Measurements from ENCODE around the gene TMEM127.
"Not testable (repeated sequence)": the region's sequence is repeated elsewhere in the genome, so short reads cannot be mapped to it uniquely, and the experiment has no call there.

TMEM127 gene

DNA sequence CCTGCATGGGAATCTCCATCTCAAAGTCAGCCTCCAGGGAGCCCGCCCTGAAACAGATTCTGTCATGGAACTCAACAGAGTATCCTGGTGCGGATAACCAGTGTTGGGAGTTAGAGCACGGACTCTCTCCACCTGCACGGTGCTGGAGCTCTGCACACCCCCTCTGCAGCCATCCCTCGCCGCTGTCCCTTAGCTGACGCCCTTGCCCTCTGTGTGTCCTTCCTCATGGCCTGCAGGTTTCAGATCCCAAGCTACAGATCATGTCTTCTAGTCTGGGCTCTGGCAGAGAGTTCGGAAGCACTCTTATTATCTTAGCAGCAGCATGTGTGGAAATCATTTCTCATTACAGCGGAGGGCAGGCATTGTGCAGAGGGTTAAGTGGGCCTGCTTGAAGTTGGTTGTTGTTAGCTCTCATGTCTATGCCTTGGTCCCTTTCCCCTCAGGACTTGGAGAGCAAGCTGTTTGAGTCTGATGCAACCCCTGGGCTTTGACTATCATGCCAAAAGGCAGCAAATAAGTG is 26.0 kb downstream of the TMEM127 start:
- DNase-seq, result no peak

DNA sequence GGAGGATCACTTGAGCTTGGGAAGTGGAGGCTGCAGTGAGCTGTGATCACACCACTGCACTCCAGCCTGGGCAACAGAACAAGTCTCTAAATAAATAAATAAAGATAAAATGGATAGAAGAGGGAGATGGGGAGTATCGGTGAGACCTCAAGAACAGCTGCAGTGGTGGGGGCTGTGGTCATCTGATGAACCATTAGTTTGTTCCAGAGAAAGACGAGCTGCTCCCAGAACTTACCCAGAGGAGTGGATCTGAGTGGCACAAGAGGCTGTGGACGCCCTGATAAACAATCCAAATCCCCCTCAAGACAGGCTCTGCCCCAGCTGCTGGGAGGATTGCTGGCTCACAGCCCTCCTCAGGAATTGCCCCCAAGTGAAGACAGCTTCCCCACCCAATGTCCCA is 26.7 kb downstream of the TMEM127 start:
- DNase-seq, result no peak

DNA sequence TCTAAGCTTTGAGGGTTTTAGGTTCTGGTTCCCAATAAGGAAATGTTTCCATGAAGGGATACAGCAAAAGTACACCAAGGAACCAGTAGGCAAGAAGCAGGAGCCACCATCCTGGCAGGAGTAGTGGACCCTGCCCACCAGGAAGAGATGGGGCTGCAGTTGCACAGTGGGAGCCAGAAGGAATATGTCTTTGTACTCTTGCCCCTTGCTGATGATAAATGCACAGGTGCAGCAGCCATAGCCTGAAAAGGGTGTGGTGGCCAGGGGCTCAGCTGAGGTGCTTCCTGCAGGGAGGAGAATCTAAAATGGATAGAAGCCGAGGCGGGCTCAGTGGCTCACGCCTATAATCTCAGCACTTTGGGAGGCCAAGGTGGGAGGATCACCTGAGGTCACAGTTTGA is 27.5 kb downstream of the TMEM127 start:
- no peak for DNase-seq

DNA sequence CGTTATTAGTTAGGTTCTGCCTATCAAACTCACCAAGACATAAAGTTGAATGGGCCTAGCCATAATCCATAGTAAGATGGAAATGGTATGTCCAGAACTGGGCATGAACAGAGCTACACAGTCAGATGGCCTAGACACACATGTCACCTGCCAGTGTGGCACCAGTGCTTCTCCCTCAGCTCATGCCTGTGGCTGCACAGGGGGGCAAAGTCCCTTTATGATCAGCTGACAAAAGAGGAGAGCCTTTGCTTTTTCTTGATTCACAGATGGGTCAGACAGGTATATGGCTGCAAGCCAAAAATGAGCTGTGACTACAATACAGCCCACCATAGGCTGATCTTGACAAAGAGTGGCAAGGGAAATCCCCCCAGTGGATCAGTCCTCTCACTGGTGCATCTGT is 28.9 kb downstream of the TMEM127 start:
- DNase-seq, result no peak

DNA sequence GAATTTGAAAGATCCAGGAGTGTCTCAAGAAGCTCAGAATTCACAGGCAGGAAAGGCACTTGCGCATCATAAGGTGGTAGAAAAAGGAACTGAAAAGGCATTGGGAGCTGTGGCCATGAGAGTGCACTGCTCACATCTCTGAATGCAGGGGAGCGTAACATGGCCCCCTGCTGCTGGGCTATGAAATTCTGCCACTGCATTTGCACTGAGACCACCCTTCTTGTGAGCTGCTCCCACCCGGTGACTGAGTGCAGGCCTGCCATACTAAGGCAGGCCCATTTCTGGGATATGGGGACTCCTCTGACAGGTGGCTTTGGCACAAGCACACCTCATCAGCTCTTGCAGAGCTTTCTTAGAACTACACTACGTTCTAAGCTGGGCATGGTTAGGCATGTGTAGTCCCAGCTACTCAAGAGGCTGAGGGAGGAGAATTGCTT is 31.9 kb downstream of the TMEM127 start:
- no peak for DNase-seq

DNA sequence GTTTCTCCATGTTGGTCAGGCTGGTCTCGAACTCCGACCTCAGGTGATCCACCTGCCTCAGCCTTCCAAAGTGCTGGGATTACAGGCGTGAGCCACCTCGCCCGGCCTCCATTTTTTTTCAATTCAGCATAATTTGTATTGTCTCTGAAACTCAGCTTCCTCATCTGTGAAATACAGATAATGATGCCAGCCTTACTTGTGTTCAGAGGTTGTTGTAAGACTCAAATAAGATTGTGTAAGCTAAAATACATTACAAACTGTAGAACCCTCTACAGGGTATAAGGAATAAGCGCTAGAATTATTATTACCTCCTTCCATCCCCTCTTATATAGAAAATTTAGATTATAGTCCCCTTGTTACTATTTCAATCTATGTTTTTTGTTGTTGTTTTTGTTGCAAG is 32.4 kb downstream of the TMEM127 start:
- DNase-seq, result no peak

DNA sequence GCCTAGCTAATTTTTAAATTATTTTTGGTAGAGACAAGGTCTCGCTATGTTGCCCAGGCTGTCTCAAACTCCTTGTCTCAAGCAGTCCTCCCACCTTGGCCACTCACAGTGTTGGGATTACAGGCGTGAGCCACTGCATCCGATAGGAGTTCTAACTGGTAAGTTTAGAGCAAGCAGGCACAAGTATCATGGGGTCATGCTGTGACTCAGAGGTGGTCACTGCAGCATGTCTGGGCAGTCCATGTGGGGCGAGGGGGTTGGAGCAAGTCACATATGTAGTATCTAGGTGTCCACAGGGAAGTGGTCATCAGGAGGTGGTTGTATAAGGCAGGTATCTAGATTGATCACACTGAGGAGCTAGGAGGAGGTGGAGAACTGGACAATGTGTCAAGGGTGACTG is 34.5 kb downstream of the TMEM127 start:
- DNase-seq, result no peak

DNA sequence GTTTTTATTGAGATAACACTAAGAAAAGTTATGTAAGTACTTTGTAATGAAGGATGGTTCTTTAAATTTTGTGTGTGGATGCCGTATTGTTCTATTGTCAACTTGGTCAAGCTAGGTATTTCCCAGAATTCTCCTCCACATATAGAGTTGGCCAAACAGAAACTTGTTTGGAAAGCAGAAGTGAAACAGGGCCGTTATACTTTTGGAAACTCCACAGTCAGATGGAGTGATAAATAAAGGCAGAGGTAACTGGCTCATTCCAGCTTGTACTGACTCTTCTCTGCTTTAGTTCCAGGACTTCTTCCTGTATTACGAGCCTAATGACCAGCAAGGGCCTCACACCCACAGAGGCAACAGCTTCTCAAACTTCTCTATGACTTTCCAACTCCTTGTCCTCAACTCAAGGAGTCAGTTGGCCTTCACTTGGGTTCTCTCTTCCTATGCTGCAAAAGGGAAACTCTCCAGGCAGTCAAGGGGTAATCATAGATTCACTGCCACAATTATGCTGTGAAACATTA is 40.7 kb downstream of the TMEM127 start:
- DNase-seq, result no peak

DNA sequence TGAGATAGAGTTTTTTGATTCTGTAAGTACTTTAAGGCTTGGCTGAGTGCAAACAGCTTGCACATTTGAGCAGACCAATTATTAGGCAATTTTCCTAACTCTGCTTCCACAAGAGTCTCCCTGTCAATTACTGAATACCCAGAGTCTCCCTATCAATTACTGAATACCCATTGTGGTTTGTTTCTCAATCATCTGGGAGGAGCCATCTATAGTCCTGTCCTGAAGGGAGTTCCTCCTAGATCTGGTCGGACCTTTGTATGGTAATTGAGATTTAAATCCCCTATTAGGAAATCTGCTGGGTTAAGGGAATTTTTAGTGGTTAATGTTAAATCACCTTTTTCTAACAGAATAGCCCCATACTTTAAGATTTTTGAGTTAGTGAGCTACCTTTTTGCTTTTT is 44.7 kb downstream of the TMEM127 start:
- not testable (repeated sequence) for DNase-seq

DNA sequence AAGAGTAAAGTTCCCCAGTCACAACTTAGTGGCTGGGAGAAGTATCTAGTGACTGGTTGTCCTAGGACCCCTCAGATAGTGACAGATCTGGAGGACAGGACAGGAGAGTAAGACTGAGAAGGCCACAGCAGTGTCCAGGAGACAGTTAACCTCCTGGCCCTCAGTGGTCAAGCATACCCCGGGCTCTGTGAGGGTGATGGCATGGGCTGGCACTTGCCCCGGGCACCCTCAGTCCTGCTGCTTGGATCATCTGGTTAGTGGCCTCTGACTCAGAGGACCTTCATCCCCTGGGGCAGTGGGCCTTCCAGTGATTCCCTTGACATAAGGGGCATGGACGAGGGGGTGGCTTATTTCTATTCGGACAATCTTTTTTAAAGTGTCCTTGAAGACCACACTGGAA is 45.8 kb downstream of the TMEM127 start:
- DNase-seq, result not testable (repeated sequence)

DNA sequence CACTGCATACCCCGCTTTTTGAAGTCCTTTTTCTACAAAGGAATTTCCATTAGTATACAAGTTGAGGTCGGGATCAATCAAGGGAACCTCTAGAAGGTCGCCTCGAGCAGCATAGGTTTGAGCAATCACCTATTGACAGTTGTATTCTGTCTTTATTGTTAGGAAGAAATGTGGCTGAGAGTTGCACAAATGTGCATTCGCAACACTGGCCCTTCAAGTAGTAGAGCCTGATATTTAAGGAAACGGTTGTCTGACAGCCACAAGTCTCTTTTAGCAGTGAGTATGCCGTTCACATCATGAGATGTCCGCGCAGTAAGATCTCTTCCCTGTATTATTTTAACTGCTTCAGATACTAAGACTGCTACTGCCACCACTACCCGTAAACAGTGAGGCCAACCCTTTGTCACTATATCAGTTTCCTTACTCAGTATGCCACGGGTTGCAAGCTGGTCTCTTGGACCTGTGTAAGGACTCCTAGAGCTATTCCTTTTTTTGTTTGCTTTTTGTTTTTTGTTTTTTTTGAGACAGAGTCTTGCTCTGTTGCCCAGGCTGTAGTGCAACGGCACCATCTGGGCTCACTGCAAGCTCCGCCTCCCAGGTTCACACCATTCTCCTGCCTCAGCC is 47.2 kb downstream of the TMEM127 start:
- DNase-seq, result no peak

DNA sequence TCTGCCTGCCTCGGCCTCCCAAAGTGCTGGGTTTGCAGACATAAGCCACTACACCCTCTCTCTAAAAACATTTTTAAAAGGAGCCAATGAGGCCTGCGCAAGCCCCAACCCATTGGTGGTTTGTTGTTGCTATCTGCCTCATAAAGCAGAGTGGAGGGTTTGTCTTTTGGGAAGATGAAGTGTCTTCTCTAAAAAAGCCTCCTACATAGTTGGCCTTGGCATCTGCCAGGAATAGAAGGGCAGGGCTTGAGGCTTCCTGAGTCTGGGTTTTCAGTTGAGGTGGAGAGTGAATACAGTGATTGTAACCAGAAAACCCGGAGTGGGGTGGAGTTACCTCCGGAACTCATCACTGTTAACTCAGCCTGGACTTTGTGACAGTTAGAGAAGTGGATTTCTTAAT is 51.2 kb downstream of the TMEM127 start:
- no peak for DNase-seq

DNA sequence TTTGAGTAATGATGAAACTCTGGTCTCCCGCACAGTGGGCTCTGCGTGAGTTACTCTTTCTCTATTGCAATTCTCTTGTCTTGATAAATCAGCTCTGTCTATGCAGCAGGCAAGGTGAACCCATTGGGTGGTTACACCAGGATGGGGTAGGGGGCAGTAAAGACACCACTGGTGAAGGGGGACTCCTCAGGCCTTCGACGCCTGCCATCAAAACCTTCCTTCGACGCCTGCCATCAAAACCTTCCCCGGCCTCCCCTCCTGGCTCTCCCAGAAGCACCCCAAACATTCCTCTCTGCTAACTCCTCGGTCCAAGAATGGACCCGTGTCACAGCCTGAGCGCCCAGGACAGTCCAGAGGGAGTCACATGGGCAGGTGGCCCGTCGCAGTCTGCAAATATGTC is 52.4 kb downstream of the TMEM127 start:
- no peak for DNase-seq

DNA sequence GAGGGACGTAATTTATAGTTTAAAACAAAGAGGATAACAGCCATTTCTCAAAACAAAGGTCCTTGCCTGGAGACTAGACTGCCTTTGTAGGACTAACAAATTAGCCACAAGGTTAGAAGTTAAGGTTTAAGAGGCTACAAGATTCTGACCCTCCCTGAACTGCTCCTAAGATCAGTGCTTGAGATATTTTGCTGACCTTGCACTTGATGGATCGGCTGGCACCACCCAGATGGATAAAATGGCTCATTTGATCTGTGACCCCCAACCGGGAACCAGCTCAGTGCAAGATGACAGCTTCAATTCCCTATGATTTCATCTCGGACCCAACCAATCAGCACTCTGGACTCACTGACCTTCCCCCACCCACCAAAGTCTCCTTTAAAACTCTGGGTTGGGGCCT is 53.5 kb downstream of the TMEM127 start:
- DNase-seq, result no peak

DNA sequence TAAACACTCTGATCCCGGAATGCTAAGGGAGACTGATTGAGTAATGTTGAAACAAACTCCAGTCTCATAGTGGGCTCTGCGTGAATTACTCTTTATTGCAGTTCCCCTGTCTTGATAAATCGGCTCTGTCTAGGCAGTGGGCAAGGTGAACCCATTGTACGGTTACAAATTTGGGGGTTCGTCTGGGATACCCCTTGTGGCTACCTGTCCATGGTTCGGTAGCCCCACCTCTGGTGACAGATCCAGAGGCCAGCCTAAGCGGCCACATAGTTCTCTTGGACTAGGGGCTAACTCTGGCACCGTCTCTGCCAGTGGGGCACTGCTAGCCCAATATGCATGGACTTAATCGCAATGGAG is 56.1 kb downstream of the TMEM127 start:
- no peak for DNase-seq

DNA sequence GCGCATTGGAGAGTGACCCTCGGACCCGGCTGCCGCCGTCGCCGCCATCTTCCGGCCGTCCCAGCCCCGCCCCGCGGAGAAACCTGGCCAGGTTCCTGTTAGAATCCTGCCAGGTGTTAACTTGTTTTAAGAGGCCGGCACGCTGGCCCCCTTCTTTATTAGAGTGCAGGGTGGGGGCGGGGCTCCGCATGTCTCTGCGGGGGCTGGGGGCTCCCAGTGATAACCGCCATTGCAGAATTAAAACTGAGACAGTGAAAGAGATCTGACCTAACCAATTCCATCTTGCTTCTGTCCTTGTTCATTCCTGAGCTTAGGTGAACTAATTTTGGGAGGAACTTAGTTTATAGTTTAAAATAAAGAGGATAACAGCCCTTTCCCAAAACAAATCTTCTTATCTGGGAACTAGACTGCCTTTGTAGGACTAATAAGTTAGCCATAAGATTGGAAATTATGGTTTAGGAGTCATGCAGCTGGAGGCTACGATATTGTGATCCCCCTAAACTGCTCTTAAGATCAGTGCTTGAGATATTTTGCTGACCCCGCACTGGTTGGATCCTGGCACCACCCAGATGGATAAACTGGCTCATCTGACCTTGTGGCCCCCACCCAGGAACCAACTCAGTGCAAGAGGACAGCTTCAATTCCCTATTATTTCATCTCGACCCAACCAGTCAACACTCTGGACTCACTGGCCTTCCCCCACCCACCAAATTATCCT is 56.6 kb downstream of the TMEM127 start:
- DNase-seq, result no peak

DNA sequence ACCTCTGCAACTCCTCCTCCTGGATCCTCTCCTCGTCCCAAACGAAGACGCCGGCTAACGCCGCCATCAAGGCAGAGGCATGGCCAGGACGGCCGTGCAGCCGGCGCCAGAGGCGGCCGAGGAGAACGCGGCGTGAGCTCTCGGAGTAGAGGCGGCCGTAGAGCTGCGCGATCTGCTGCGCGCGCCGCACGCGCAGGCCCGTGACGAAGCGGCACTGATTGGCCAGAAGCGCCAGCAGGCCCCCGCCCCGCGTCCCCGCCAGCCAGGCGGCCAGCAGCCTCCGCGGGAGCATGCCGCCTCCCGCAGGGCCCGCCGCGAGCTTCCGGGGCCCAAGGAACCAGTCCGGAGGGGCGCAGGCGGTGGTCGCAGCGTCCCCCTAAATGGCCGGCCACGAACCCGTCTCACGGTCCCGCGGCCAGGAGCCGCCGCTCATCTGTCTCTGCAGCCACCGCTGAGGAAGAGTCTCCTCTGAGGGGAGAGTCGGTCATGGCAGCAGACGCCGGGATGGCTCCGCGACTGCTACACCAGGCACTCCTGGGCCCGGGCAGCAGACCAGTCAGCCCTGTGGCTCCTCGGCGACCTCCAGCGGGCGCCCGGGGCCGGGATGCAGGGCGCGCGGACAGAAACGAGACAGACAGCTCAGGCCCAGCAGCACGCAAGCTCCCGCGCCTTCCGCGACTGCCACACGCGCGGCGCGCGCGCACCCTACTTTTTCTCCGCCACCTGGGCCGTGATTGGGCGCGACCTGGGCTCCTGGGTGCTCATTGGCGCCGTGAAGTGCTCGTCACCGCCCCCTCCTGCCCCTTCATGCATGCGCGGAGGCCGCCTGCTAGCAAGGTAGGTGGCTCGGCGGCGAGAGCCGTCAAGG is 57.4 kb downstream of the TMEM127 start, which contains the start of gene STARD7:
Gene STARD7 (minus strand): TSS at position 685 of the 868 bp plus-strand sequence. CDS start 393 bp downstream, at position 292.
- peak; percentile 98 for DNase-seq

DNA sequence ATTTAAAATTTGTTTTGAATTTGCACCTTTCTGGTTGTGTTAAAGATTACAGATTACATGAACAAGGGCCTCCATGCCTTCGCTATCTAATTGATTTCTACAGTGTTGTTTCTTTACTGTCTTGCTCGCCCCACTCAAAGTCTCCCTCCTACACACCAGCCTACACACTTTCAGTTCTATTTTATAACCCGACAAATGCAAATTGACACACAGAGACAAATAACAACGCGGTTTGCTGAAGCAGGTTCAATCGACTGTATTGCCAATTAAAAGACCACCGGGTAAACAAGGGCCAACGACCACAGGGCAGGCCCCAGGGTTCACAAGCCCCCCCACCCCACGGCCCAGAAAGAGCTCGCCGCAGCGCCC is 58.0 kb downstream of the TMEM127 start:
- DNase-seq, result no peak

DNA sequence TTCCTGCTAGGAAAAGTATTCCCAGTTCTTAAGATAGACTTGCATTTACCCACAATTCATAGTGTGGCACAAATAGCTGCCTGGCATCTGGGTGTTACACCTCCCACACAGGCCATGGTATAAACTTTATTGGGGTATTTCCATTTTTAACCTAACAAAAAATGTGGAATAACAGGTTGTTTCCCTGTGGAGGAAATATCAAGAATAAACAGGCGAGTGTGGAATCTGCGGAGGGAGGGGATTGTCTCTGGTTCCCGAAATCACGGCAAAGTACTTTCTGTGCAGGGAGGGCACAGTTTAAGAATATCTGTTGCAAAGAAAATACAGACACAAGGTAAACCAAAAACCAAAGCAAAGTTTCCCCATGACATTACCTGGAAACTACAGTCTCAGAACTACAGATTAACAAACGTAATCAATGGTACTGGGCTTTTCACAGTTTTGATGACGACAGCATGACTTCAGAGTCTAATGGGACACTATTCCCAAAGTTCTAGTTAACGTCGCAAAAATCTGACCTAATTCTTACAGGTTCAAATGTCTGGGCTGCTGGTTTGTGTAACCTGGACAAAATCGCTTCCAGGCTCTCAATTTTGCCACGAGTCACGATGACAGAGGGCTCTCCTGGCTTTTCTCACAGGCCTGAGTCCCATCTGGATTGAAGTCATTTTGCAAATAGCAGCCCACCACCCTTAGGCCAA is 58.6 kb downstream of the TMEM127 start:
- peak; percentile 16 for DNase-seq

DNA sequence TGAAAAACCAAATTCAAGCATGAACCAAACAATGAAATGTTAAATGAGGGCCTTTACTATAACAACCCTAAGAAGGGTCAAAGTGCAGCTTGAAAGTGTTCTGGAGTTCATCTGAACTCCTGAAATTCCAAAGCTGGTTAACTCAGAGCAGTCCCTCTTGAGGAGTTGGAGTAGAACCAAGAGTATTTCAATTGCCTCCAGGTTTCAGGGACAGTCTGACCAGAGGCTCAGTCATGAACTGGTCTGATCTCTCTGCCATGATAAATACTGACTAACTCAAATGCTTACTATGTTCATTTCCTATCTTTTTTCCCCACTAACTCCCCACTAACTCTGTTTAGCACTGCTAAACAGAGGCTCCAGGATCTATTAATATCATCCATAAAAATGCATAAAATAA is 59.9 kb downstream of the TMEM127 start:
- DNase-seq, result peak; percentile 73

DNA sequence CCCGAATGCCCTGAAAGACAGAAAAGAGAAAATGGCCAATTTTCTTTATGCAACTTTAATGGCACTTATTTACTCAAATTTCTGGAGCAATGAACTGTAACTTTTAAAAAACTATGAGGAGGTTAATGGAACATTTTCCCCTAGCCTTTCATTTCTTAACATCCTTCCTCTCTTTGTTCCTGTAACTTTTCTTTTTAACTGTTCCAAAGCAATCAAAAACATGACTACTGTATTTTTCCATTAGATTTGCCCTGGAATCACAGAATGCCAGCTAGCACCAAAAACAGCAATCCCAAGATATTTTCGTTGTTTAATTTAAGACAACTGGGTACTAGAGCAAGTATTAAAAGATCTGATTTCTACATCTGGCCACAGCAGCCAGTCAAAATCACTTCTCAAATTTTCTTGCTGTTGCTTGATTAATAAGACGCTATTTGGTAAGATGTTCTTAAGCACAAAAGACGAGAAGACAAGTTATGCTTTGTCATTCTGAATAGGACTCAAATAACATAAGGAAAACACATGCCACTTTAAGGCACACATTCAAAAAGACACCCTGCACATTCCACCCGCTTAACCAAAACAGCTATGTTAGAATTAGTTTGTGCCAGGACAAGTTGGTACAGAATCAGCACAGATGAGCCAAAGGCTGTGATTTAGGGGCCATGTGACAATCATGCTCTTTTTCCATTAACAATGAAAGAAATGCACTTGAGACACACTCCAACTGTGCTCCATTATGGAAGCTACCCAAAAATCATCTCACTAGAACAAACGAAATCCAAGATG is 60.8 kb downstream of the TMEM127 start:
- DNase-seq, result no peak
